SK-N-SH (cell line): ENCODE results near the gene RAB40C. TPM values are rescaled to one million over a fixed set of nuclear protein-coding genes. Genes with fewer than 3 reads are reported as not detected.

Experiments used
- CTCF ChIA-PET: fragments of 300-600, 350-600 bp; formaldehyde crosslinking; extraction: SDS; loops from one replicate; lab custom pipeline; 2021; lab: Yijun Ruan, JAX
- POLR2A ChIA-PET: fragments of 350-600 bp; sonication (Branson Sonifier 250); formaldehyde crosslinking; extraction: SDS; loops from one replicate; lab custom pipeline; 2020; ENCODE audit warnings: antibody characterized with exemption, inconsistent platforms; lab: Yijun Ruan, JAX
- DNase-seq: peaks from one replicate; pipeline ENCODE4 v3.0.0; 2012
- H2AFZ ChIP-seq: fragments of 200-600 bp; sonication (generic); 2 replicates; pipeline ENCODE4 v1.8.1; 2016; ENCODE audit warnings: antibody characterized with exemption, mild to moderate bottlenecking, low read depth
- H3F3A ChIP-seq: fragments of 200-600 bp; sonication (generic); replicated peaks from 2 replicates; pipeline ENCODE3; 2016; ENCODE audit warnings: antibody characterized with exemption, mild to moderate bottlenecking; ENCODE audit not compliant: insufficient read depth
- H3K27ac ChIP-seq, 2 experiments: fragments of 200-500 bp in 1 of 2; fragments of 200-600 bp in 1 of 2; sonication (Bioruptor generic) in 1 of 2; sonication (generic), shearing (Covaris generic) in 1 of 2; 2 replicates each; pipeline versions ENCODE4 v1.5.1 to v1.6.1; 2014 to 2016; ENCODE audit warnings: low read depth in 2 of 2, inconsistent platforms in 1 of 2, low read length in 1 of 2, mild to moderate bottlenecking in 1 of 2, mixed read lengths in 1 of 2
- H3K27me3 ChIP-seq: fragments of 200-600 bp; sonication (generic), shearing (Covaris generic); 2 replicates; pipeline ENCODE4 v1.6.1; 2016; ENCODE audit warnings: mixed run types; ENCODE audit not compliant: insufficient read depth
- H3K36me3 ChIP-seq, 2 experiments: fragments of 200-500 bp in 1 of 2; fragments of 200-600 bp in 1 of 2; sonication (Bioruptor generic) in 1 of 2; sonication (generic) in 1 of 2; replicated peaks in 1 of 2; 2 replicates each; pipeline versions ENCODE3 to v1.5.1; 2014 to 2016; ENCODE audit warnings: low read length in 1 of 2, mild to moderate bottlenecking in 1 of 2; ENCODE audit not compliant: insufficient read depth in 2 of 2, control insufficient read depth in 1 of 2
- H3K4me1 ChIP-seq, 2 experiments: fragments of 200-500 bp in 1 of 2; fragments of 200-600 bp in 1 of 2; sonication (Bioruptor generic) in 1 of 2; sonication (generic), shearing (Covaris generic) in 1 of 2; 2 replicates each; pipeline versions ENCODE4 v1.5.1 to v1.6.1; 2014 to 2016; ENCODE audit warnings: low read depth in 1 of 2, low read length in 1 of 2, mixed run types in 1 of 2; ENCODE audit not compliant: insufficient read depth in 2 of 2, control insufficient read depth in 1 of 2
- H3K4me2 ChIP-seq: fragments of 200-600 bp; sonication (generic), shearing (Covaris generic); 2 replicates; pipeline ENCODE4 v1.6.1; 2017; ENCODE audit warnings: mixed run types
- H3K4me3 ChIP-seq, 2 experiments: fragments of 200-500 bp in 1 of 2; fragments of 200-600 bp in 1 of 2; sonication (Bioruptor generic) in 1 of 2; sonication (generic), shearing (Covaris generic) in 1 of 2; 2 replicates each; pipeline versions ENCODE4 v1.5.1 to v1.8.1; 2014 to 2016; ENCODE audit warnings: low read depth in 2 of 2, inconsistent platforms in 1 of 2, low read length in 1 of 2, mild to moderate bottlenecking in 1 of 2, mixed read lengths in 1 of 2, moderate library complexity in 1 of 2
- H3K79me2 ChIP-seq: fragments of 200-600 bp; sonication (generic); 2 replicates; pipeline ENCODE4 v1.8.1; 2017; ENCODE audit warnings: mild to moderate bottlenecking; ENCODE audit not compliant: insufficient read depth
- H3K9ac ChIP-seq: fragments of 200-600 bp; sonication (generic); 2 replicates; pipeline ENCODE4 v1.6.1; 2017; ENCODE audit warnings: mixed run types
- H3K9me2 ChIP-seq: fragments of 200-600 bp; sonication (generic); 2 replicates; pipeline ENCODE4 v1.6.1; 2017; ENCODE audit warnings: mixed run types
- H3K9me3 ChIP-seq: fragments of 200-600 bp; sonication (generic); 2 replicates; pipeline ENCODE4 v1.6.1; 2017; ENCODE audit warnings: mixed run types, mild to moderate bottlenecking, moderate library complexity
- H4K20me1 ChIP-seq: fragments of 200-600 bp; sonication (generic); 2 replicates; pipeline ENCODE4 v1.6.1; 2017; ENCODE audit warnings: mild to moderate bottlenecking, mixed run types; ENCODE audit not compliant: insufficient read depth
- CTCF ChIP-seq: fragments of 200-600 bp; sonication (generic); IDR thresholded peaks from 2 replicates; pipeline ENCODE4 v1.6.1; 2017; ENCODE audit warnings: antibody characterized with exemption, mild to moderate bottlenecking, moderate library complexity
- ELF1 ChIP-seq: IDR thresholded peaks from 2 replicates; pipeline ENCODE4 v1.4.0; 2012
- FOSL2 ChIP-seq: IDR thresholded peaks from 2 replicates; pipeline ENCODE4 v1.4.0; 2012; ENCODE audit warnings: low read depth, mild to moderate bottlenecking, moderate library complexity, borderline replicate concordance
- FOXJ3 ChIP-seq: sonication (generic); formaldehyde crosslinking; IDR thresholded peaks from 2 replicates; pipeline ENCODE4 v1.5.1; 2020; ENCODE audit warnings: mild to moderate bottlenecking, missing genetic modification reagents
- FOXM1 ChIP-seq: IDR thresholded peaks from 2 replicates; pipeline ENCODE4 v1.4.0; 2012; ENCODE audit warnings: low read depth, mild to moderate bottlenecking
- GATA2 ChIP-seq: sonication (generic); formaldehyde crosslinking; IDR thresholded peaks from 2 replicates; pipeline ENCODE4 v1.5.0; 2020; ENCODE audit warnings: mild to moderate bottlenecking, missing genetic modification reagents
- IRF3 ChIP-seq: fragments of 150-350 bp; IDR thresholded peaks from 2 replicates; pipeline ENCODE4 v1.6.1; 2016; ENCODE audit warnings: mild to moderate bottlenecking, low read depth, low read length
- JUND ChIP-seq: IDR thresholded peaks from 2 replicates; pipeline ENCODE4 v1.4.0; 2012
- MXI1 ChIP-seq: IDR thresholded peaks from 2 replicates; pipeline ENCODE4 v1.6.1; 2012; ENCODE audit warnings: mild to moderate bottlenecking, low read depth, low read length, improper control_type of control experiment
- NFIC ChIP-seq: IDR thresholded peaks from 2 replicates; pipeline ENCODE4 v1.4.0; 2012; ENCODE audit warnings: borderline replicate concordance
- RAD21 ChIP-seq: IDR thresholded peaks from 2 replicates; pipeline ENCODE4 v1.6.1; 2012; ENCODE audit warnings: mild to moderate bottlenecking, low read length
- RCOR1 ChIP-seq: fragments of 150-350 bp; IDR thresholded peaks from 2 replicates; pipeline ENCODE4 v1.6.1; 2017; ENCODE audit warnings: antibody characterized with exemption, low read length
- RFX5 ChIP-seq: IDR thresholded peaks from 2 replicates; pipeline ENCODE4 v1.6.1; 2012; ENCODE audit warnings: mild to moderate bottlenecking, improper control_type of control experiment, low read length
- SIN3A ChIP-seq: IDR thresholded peaks from 2 replicates; pipeline ENCODE4 v1.6.1; 2012; ENCODE audit warnings: low read depth, mild to moderate bottlenecking, low read length, moderate library complexity, borderline replicate concordance
- SMC3 ChIP-seq: IDR thresholded peaks from 2 replicates; pipeline ENCODE4 v1.6.1; 2012; ENCODE audit warnings: low read depth, low read length, improper control_type of control experiment
- TAF1 ChIP-seq: IDR thresholded peaks from 2 replicates; pipeline ENCODE4 v1.6.1; 2012; ENCODE audit warnings: low read depth, mild to moderate bottlenecking, low read length, moderate library complexity, borderline replicate concordance
- TEAD4 ChIP-seq: IDR thresholded peaks from 2 replicates; pipeline ENCODE4 v1.4.0; 2012; ENCODE audit warnings: mild to moderate bottlenecking, borderline replicate concordance; ENCODE audit not compliant: insufficient read depth
- USF2 ChIP-seq: fragments of 150-350 bp; IDR thresholded peaks from 2 replicates; pipeline ENCODE4 v1.6.1; 2017; ENCODE audit warnings: antibody characterized with exemption, low read length, low read depth, borderline replicate concordance
- YY1 ChIP-seq: IDR thresholded peaks from 2 replicates; pipeline ENCODE4 v1.4.0; 2012; ENCODE audit warnings: low read depth, mild to moderate bottlenecking
- WGBS: methylation state at CpG from one replicate; pipeline ENCODE4 v1.1.6; 2017; ENCODE audit warnings: low lambda C conversion rate; 5-methylcytosine and 5-hydroxymethylcytosine counted together
- polyA plus RNA-seq, 3 experiments: library from polyadenylated mRNA; depleted of rRNA; stranded (reverse); fragments of >200 nt; gene quantifications; 2 replicates each; pipeline ENCODE4 v1.2.3, GENCODE V29; 2012
- TF ChIP-seq, protein P1 (sequence below): IDR thresholded peaks from 2 replicates; pipeline ENCODE4 v1.4.0; 2012; ENCODE audit warnings: low read depth
- TF ChIP-seq, protein P2 (sequence below): IDR thresholded peaks from 2 replicates; pipeline ENCODE4 v1.6.1; 2012; ENCODE audit warnings: mild to moderate bottlenecking, low read depth, low read length, moderate library complexity
- TF ChIP-seq, protein P3 (sequence below): IDR thresholded peaks from 2 replicates; pipeline ENCODE4 v1.4.0; 2012; ENCODE audit warnings: low read depth, borderline replicate concordance

RAB40C gene
- polyA plus RNA-seq, 1 of the 3 experiments (the other 2 are of a cell fraction) = 13.0 TPM

GRCh38 chr16:654034-654433 lies 64.2 kb downstream of the RAB40C start (continued):
- TF ChIP-seq, protein P1, sequence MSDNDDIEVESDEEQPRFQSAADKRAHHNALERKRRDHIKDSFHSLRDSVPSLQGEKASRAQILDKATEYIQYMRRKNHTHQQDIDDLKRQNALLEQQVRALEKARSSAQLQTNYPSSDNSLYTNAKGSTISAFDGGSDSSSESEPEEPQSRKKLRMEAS = no peak
- TF ChIP-seq SMC3 (no peak), ELF1 (no peak), IRF3 (no peak), MXI1 (no peak)

- POLR2A ChIA-PET = no interaction called here
- WGBS = 100% methylated on average over 2 of the region's 22 CpGs
- peaks cover 0 to 55% of the 10 kb centered on the region in 2 experiments for H3K36me3 ChIP-seq
- no peaks in the 10 kb centered on the region for H3F3A ChIP-seq
- H3K9me3 ChIP-seq = no peaks in the 10 kb centered on the region
- H3K27ac ChIP-seq = no peak overlapping the region
- H2AFZ ChIP-seq = no peak overlapping the region
- no peaks in the 10 kb centered on the region for H3K79me2 ChIP-seq
- H4K20me1 ChIP-seq = no peaks in the 10 kb centered on the region
- no peak overlapping the region for H3K4me2 ChIP-seq
- no peaks in the 10 kb centered on the region for H3K27me3 ChIP-seq
- H3K9me2 ChIP-seq = no peaks in the 10 kb centered on the region
- no peak for DNase-seq
- no peak overlapping the region for H3K4me3 ChIP-seq
- CTCF ChIA-PET = interaction anchor here (2.0 to 6.7 kb wide), 3 partner anchors 8 to 11 kb away, joined by 7 to 92 read pairs (median 8); partner anchors contain the start of genes RHOT2 and WDR90
- TF ChIP-seq ELF1 (no peak), RCOR1 (no peak), USF2 (no peak), NFIC (no peak), TAF1 (no peak), SIN3A (no peak), YY1 (no peak), FOXJ3 (CRISPR knock-in tag) (no peak), CTCF (no peak), RFX5 (no peak), JUND (no peak), RAD21 (no peak), GATA2 (CRISPR knock-in tag) (no peak), FOXM1 (no peak), FOSL2 (no peak), MXI1 (no peak), TEAD4 (no peak)
- TF ChIP-seq, protein P1 = no peak
- TF ChIP-seq, protein P2, sequence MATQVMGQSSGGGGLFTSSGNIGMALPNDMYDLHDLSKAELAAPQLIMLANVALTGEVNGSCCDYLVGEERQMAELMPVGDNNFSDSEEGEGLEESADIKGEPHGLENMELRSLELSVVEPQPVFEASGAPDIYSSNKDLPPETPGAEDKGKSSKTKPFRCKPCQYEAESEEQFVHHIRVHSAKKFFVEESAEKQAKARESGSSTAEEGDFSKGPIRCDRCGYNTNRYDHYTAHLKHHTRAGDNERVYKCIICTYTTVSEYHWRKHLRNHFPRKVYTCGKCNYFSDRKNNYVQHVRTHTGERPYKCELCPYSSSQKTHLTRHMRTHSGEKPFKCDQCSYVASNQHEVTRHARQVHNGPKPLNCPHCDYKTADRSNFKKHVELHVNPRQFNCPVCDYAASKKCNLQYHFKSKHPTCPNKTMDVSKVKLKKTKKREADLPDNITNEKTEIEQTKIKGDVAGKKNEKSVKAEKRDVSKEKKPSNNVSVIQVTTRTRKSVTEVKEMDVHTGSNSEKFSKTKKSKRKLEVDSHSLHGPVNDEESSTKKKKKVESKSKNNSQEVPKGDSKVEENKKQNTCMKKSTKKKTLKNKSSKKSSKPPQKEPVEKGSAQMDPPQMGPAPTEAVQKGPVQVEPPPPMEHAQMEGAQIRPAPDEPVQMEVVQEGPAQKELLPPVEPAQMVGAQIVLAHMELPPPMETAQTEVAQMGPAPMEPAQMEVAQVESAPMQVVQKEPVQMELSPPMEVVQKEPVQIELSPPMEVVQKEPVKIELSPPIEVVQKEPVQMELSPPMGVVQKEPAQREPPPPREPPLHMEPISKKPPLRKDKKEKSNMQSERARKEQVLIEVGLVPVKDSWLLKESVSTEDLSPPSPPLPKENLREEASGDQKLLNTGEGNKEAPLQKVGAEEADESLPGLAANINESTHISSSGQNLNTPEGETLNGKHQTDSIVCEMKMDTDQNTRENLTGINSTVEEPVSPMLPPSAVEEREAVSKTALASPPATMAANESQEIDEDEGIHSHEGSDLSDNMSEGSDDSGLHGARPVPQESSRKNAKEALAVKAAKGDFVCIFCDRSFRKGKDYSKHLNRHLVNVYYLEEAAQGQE = no peak
- TF ChIP-seq, protein P3, sequence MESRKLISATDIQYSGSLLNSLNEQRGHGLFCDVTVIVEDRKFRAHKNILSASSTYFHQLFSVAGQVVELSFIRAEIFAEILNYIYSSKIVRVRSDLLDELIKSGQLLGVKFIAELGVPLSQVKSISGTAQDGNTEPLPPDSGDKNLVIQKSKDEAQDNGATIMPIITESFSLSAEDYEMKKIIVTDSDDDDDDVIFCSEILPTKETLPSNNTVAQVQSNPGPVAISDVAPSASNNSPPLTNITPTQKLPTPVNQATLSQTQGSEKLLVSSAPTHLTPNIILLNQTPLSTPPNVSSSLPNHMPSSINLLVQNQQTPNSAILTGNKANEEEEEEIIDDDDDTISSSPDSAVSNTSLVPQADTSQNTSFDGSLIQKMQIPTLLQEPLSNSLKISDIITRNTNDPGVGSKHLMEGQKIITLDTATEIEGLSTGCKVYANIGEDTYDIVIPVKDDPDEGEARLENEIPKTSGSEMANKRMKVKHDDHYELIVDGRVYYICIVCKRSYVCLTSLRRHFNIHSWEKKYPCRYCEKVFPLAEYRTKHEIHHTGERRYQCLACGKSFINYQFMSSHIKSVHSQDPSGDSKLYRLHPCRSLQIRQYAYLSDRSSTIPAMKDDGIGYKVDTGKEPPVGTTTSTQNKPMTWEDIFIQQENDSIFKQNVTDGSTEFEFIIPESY = no peak
- H3K4me1 ChIP-seq = peaks cover 3 to 32% of the 10 kb centered on the region in 2 experiments; a peak in 3 of 4 replicates
- no peak overlapping the region for H3K9ac ChIP-seq
These were observed 67.6 kb downstream of the RAB40C start for GRCh38 chr16:657487-657886.
